K562 (cell line): ENCODE measurements around the gene BBLN. TPM values are rescaled to one million over a fixed set of nuclear protein-coding genes. Genes with fewer than 3 reads are reported as not detected.

ENCODE experiments used
- CEBPG ChIP-seq, 3 experiments: fragments of 200-800 bp in 1 of 3; sonication (Bioruptor generic) in 1 of 3; sonication (generic) in 1 of 3; formaldehyde crosslinking in 1 of 3; IDR thresholded peaks in 2 of 3; conservative IDR thresholded peaks in 1 of 3; 2 replicates each; pipeline versions ENCODE4 v1.6.1 to v1.8.0; 2016 to 2022; ENCODE audit warnings: missing compliant biosample characterization in 2 of 3, missing genetic modification characterization in 2 of 3, mild to moderate bottlenecking in 1 of 3, missing genetic modification reagents in 1 of 3
- FOXJ2 ChIP-seq: fragments of 200-800 bp; sonication (Bioruptor generic); IDR thresholded peaks from 2 replicates; pipeline ENCODE4 v1.6.1; 2016; ENCODE audit warnings: missing genetic modification characterization, missing compliant biosample characterization
- GABPB2 ChIP-seq: fragments of 250-450 bp; sonication (Bioruptor Pico); conservative IDR thresholded peaks from 2 replicates; pipeline ENCODE4 v1.5.1; 2021; ENCODE audit warnings: mild to moderate bottlenecking
- HIVEP1 ChIP-seq: fragments of 250-450 bp; sonication (Bioruptor Pico); IDR thresholded peaks from 2 replicates; pipeline ENCODE4 v1.4.0; 2020; ENCODE audit warnings: mild to moderate bottlenecking
- LEF1 ChIP-seq: fragments of 450-650 bp; IDR thresholded peaks from 2 replicates; pipeline ENCODE4 v1.6.1; 2016; ENCODE audit warnings: mild to moderate bottlenecking
- NR4A1 ChIP-seq, 2 experiments: fragments of 250-450 bp in 1 of 2; fragments of 450-650 bp in 1 of 2; sonication (Bioruptor Pico) in 1 of 2; IDR thresholded peaks; 2 replicates each; pipeline versions ENCODE4 v1.4.0 to v1.6.1; 2016 to 2020; ENCODE audit warnings: mild to moderate bottlenecking in 2 of 2, missing compliant biosample characterization in 1 of 2, missing genetic modification characterization in 1 of 2, moderate library complexity in 1 of 2
- PHB ChIP-seq: fragments of 250-450 bp; sonication (Bioruptor Pico); IDR thresholded peaks from 2 replicates; pipeline ENCODE4 v1.5.0; 2021
- POLR2AphosphoS5 ChIP-seq: IDR thresholded peaks from 2 replicates; pipeline ENCODE4 v1.6.1; 2011; ENCODE audit warnings: mild to moderate bottlenecking, low read depth, low read length, moderate library complexity; ENCODE audit not compliant: control insufficient read depth, insufficient read depth
- RBBP5 ChIP-seq: fragments of 200-600 bp; sonication (generic); IDR thresholded peaks from 2 replicates; pipeline ENCODE4 v1.6.1; 2012; ENCODE audit warnings: borderline replicate concordance, mild to moderate bottlenecking, low read length, control low read depth, inconsistent platforms; ENCODE audit not compliant: insufficient read depth, poor library complexity, severe bottlenecking
- RBM17 ChIP-seq: fragments of 200-400 bp; formaldehyde crosslinking; IDR thresholded peaks from 2 replicates; pipeline ENCODE4 v1.6.1; 2017; ENCODE audit warnings: low read depth, mild to moderate bottlenecking, low read length, borderline replicate concordance
- SPI1 ChIP-seq: IDR thresholded peaks from 2 replicates; pipeline ENCODE4 v1.6.1; 2011; ENCODE audit warnings: low read depth, low read length, control low read depth, borderline replicate concordance
- TRIM28 ChIP-seq: fragments of 450-650 bp; IDR thresholded peaks from 2 replicates; pipeline ENCODE4 v1.6.1; 2017
- ZC3H11A ChIP-seq: IDR thresholded peaks from 2 replicates; pipeline ENCODE4 v1.6.1; 2012; ENCODE audit warnings: low read depth, low read length, improper control_type of control experiment
- ZNF12 ChIP-seq: sonication (generic); formaldehyde crosslinking; IDR thresholded peaks from 2 replicates; pipeline ENCODE4 v1.4.0; 2020; ENCODE audit warnings: mild to moderate bottlenecking, missing genetic modification reagents
- ZNF184 ChIP-seq: sonication (generic); formaldehyde crosslinking; IDR thresholded peaks from 2 replicates; pipeline ENCODE4 v1.5.0; 2020; ENCODE audit warnings: missing genetic modification reagents
- ZNF24 ChIP-seq: fragments of 450-650 bp; IDR thresholded peaks from 2 replicates; pipeline ENCODE4 v1.6.1; 2016
- ZNF75A ChIP-seq: fragments of 450-650 bp; formaldehyde crosslinking; IDR thresholded peaks from 2 replicates; pipeline ENCODE4 v1.4.0; 2020; ENCODE audit warnings: mild to moderate bottlenecking
- polyA plus RNA-seq, 8 experiments: library from polyadenylated mRNA; depleted of rRNA in 4 of 8; stranded (reverse) in 5 of 8; unstranded in 3 of 8; fragments of >200 nt; fragmentation: Nextera tagmentation in 2 of 8; fragmentation: Illumina TruSeq in 1 of 8; extraction: Ambion mirVana in 2 of 8; extraction: Trizol in 1 of 8; gene quantifications; 2 replicates each; pipeline versions ENCODE4 v1.2.1 to v1.2.3, GENCODE V29; 2011 to 2014; ENCODE audit warnings: inconsistent platforms in 1 of 8, missing spikeins in 1 of 8
- total RNA-seq, 7 experiments: library from RNA; depleted of rRNA in 6 of 7; stranded (reverse); fragments of >200 nt in 6 of 7; fragmentation: Illumina TruSeq in 2 of 7; extraction: Trizol in 2 of 7; gene quantifications; 2 replicates each; pipeline versions ENCODE4 v1.2.1 to v1.2.3, GENCODE V29; 2011 to 2021; ENCODE audit warnings: low replicate concordance in 1 of 7
- TF ChIP-seq, protein P1 (sequence below): fragments of 250-450 bp; sonication (Bioruptor Pico); IDR thresholded peaks from 2 replicates; pipeline ENCODE4 v1.5.0; 2021
- TF ChIP-seq, protein P2 (sequence below): sonication (generic); formaldehyde crosslinking; IDR thresholded peaks from 2 replicates; pipeline ENCODE4 v1.8.0; 2023; ENCODE audit warnings: mild to moderate bottlenecking, missing genetic modification reagents
- TF ChIP-seq, protein P3 (sequence below): fragments of 150-350 bp; conservative IDR thresholded peaks from 2 replicates; pipeline ENCODE4 v1.6.1; 2014; ENCODE audit warnings: low read length
- TF ChIP-seq, protein P4 (sequence below), 2 experiments: fragments of 450-650 bp in 1 of 2; sonication (generic) in 1 of 2; formaldehyde crosslinking in 1 of 2; IDR thresholded peaks in 1 of 2; conservative IDR thresholded peaks in 1 of 2; 2 replicates each; pipeline versions ENCODE4 v1.6.1 to v1.8.1; 2016 to 2023; ENCODE audit warnings: mild to moderate bottlenecking in 2 of 2, moderate library complexity in 2 of 2, inconsistent platforms in 1 of 2, missing genetic modification reagents in 1 of 2

BBLN gene
- total and polyA plus RNA-seq, 9 of the 15 experiments (the other 6 are each of a cell fraction or from before 2014, with no cell fraction given) = 4.2 to 331 (median 87.1) TPM

DNA sequence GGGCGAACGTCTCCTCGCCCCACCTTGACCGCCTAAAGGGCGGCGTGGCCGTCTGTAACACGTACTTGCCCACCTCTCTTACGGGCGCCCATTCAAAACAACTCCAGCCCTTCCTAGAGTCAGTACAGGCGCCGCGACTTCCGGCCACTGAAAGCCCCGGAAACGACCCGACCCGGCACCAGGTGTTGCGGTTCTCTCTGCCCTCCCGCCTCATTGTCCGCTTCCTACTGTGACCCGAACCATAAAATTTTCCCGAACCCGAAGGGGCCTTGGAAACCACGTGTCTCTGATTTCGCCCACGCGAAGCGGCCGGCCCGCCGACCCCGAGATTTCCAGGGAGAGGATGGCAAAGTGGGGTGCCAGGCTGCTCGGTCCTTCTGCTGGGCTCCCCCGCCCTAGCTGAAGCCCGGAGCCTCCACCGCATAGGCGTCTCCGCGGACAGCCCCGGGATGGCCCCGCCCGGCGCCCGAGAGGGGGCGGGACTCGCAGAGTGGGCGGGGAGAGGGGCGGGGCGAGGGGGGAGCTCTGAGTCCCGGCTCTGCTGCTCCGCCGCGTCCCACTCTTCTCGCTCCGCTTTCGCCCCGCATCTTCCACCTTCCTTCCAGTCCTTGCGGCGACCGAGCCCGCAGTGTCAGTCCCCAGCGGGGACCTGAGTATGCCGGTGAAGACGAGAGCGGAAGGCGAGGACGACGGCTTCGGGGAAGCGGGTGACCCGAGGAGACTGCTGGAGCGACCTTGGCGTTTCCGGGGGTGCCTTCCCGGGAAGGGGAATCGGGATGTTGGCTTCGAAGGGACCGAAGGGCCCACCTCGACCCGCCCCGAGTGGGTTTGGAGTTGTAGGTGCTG, 31.9 kb upstream of the BBLN start (continued):
- TF ChIP-seq, protein P1, sequence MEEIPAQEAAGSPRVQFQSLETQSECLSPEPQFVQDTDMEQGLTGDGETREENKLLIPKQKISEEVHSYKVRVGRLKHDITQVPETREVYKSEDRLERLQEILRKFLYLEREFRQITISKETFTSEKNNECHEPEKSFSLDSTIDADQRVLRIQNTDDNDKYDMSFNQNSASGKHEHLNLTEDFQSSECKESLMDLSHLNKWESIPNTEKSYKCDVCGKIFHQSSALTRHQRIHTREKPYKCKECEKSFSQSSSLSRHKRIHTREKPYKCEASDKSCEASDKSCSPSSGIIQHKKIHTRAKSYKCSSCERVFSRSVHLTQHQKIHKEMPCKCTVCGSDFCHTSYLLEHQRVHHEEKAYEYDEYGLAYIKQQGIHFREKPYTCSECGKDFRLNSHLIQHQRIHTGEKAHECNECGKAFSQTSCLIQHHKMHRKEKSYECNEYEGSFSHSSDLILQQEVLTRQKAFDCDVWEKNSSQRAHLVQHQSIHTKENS (CRISPR knock-in tag) = no peak
- TF ChIP-seq LEF1 = no peak
- TF ChIP-seq, protein P2, sequence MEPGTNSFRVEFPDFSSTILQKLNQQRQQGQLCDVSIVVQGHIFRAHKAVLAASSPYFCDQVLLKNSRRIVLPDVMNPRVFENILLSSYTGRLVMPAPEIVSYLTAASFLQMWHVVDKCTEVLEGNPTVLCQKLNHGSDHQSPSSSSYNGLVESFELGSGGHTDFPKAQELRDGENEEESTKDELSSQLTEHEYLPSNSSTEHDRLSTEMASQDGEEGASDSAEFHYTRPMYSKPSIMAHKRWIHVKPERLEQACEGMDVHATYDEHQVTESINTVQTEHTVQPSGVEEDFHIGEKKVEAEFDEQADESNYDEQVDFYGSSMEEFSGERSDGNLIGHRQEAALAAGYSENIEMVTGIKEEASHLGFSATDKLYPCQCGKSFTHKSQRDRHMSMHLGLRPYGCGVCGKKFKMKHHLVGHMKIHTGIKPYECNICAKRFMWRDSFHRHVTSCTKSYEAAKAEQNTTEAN = no peak
- no peak for TF ChIP-seq ZNF24
- TF ChIP-seq NR4A1 (CRISPR knock-in tag; IDR thresholded peaks at IDR 0.05) = no peak
- TF ChIP-seq NR4A1 (tag; IDR thresholded peaks at IDR 0.05) = no peak
- TF ChIP-seq ZNF75A (CRISPR knock-in tag) = no peak
- 0 out of 2 replicates have a peak, but pooled peaks have one; percentile 16 for TF ChIP-seq POLR2AphosphoS5
- no peak for TF ChIP-seq ZC3H11A
- TF ChIP-seq FOXJ2 (tag) = no peak
- TF ChIP-seq, protein P3, sequence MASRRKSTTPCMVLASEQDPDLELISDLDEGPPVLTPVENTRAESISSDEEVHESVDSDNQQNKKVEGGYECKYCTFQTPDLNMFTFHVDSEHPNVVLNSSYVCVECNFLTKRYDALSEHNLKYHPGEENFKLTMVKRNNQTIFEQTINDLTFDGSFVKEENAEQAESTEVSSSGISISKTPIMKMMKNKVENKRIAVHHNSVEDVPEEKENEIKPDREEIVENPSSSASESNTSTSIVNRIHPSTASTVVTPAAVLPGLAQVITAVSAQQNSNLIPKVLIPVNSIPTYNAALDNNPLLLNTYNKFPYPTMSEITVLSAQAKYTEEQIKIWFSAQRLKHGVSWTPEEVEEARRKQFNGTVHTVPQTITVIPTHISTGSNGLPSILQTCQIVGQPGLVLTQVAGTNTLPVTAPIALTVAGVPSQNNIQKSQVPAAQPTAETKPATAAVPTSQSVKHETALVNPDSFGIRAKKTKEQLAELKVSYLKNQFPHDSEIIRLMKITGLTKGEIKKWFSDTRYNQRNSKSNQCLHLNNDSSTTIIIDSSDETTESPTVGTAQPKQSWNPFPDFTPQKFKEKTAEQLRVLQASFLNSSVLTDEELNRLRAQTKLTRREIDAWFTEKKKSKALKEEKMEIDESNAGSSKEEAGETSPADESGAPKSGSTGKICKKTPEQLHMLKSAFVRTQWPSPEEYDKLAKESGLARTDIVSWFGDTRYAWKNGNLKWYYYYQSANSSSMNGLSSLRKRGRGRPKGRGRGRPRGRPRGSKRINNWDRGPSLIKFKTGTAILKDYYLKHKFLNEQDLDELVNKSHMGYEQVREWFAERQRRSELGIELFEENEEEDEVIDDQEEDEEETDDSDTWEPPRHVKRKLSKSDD = no peak
- TF ChIP-seq ZNF184 (CRISPR knock-in tag) = no peak
- no peak for TF ChIP-seq ZNF12 (CRISPR knock-in tag)
- no peak for TF ChIP-seq CEBPG (CRISPR knock-in tag; IDR thresholded peaks at IDR 0.05)
- no peak for TF ChIP-seq CEBPG (tag; conservative IDR thresholded peaks at IDR 0.05 in 1 of 2, IDR thresholded peaks at IDR 0.05 in 1 of 2)
- no peak for TF ChIP-seq PHB (CRISPR knock-in tag)
- TF ChIP-seq SPI1 = no peak
- TF ChIP-seq GABPB2 = no peak
- TF ChIP-seq, protein P4, sequence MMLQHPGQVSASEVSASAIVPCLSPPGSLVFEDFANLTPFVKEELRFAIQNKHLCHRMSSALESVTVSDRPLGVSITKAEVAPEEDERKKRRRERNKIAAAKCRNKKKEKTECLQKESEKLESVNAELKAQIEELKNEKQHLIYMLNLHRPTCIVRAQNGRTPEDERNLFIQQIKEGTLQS (IDR thresholded peaks at IDR 0.05) = no peak
- TF ChIP-seq, protein P4 (CRISPR knock-in tag; conservative IDR thresholded peaks at IDR 0.05) = 0 out of 2 replicates have a peak, but pooled peaks have one; percentile 11
- TF ChIP-seq RBM17 = no peak
- no peak; the same call in 1 of the 2 replicates for TF ChIP-seq TRIM28
- no peak for TF ChIP-seq HIVEP1 (CRISPR knock-in tag)
- TF ChIP-seq RBBP5 = no peak
